HCT116 (cell line): ENCODE data around the gene FOXC2. TPM values are rescaled to one million over a fixed set of nuclear protein-coding genes. Genes with fewer than 3 reads are reported as not detected.

Source experiments
- ATAC-seq: fragments of 200-7000 bp; cut with Tn5 transposase; 2 replicates; pipeline ENCODE4 v1.9.1; 2020; ENCODE audit warnings: mild to moderate bottlenecking, moderate library complexity
- BruUV-seq: library from RNA; stranded (reverse); fragments of 400-500 nt; replicated peaks from 2 replicates; lab custom pipeline; 2021; lab: Mats Ljungman, UMichigan
- CTCF ChIA-PET: fragments of 300-600 bp; sonication (Branson Sonifier 250); formaldehyde crosslinking; loops from one replicate; lab custom pipeline; 2021; ENCODE audit warnings: antibody characterized with exemption; lab: Charles Lee
- POLR2A ChIA-PET: fragments of 300-600, 350-600 bp; sonication (Branson Sonifier 250); formaldehyde crosslinking; loops from one replicate; lab custom pipeline; 2021; ENCODE audit warnings: antibody characterized with exemption; lab: Charles Lee
- RAD21 ChIA-PET, 2 experiments: fragments of 300-600 bp; sonication (Branson Sonifier 250); formaldehyde crosslinking; loops; one replicate each; lab custom pipeline; 2023; ENCODE audit warnings: low total read pairs in 2 of 2; ENCODE audit not compliant: uncharacterized antibody in 2 of 2, unreplicated experiment in 2 of 2, low non-redundant PET in 1 of 2; lab: Charles Lee
- DNase-seq: peaks from one replicate; pipeline ENCODE4 v3.0.0-alpha.2; 2010; ENCODE audit warnings: low read depth, low spot score
- H2AFZ ChIP-seq: fragments of 200-600 bp; shearing (Covaris generic), sonication (generic); 2 replicates; pipeline ENCODE4 v1.6.1; 2017; ENCODE audit warnings: low read depth, mixed run types, mixed read lengths, antibody characterized with exemption, low read length; ENCODE audit not compliant: poor library complexity, severe bottlenecking
- H3K27ac ChIP-seq: 2 replicates; pipeline ENCODE4 v1.5.1; 2012; ENCODE audit warnings: low read depth, low read length
- H3K27me3 ChIP-seq: fragments of 200-600 bp; sonication (generic); 2 replicates; pipeline ENCODE4 v1.6.1; 2016; ENCODE audit warnings: mixed run types, low read length, mixed read lengths; ENCODE audit not compliant: insufficient read depth
- H3K36me3 ChIP-seq, 2 experiments: fragments of 200-500 bp in 1 of 2; fragments of 200-600 bp in 1 of 2; sonication (Bioruptor generic) in 1 of 2; sonication (generic) in 1 of 2; 2 replicates each; pipeline versions ENCODE4 v1.5.1 to v1.6.1; 2014 to 2016; ENCODE audit warnings: low read length in 2 of 2, inconsistent platforms in 1 of 2, mixed read lengths in 1 of 2, mixed run types in 1 of 2; ENCODE audit not compliant: insufficient read depth in 2 of 2, control insufficient read depth in 1 of 2
- H3K4me1 ChIP-seq, 2 experiments: fragments of 200-600 bp in 1 of 2; sonication (generic) in 1 of 2; 2 replicates each; pipeline versions ENCODE4 v1.5.1 to v1.6.1; 2012 to 2017; ENCODE audit warnings: low read length in 2 of 2, inconsistent platforms in 1 of 2, mild to moderate bottlenecking in 1 of 2, mixed read lengths in 1 of 2, mixed run types in 1 of 2, moderate library complexity in 1 of 2; ENCODE audit not compliant: insufficient read depth in 2 of 2, control insufficient read depth in 1 of 2
- H3K4me2 ChIP-seq: fragments of 200-600 bp; sonication (generic); 2 replicates; pipeline ENCODE4 v1.6.1; 2017; ENCODE audit warnings: mixed run types, low read length, mixed read lengths
- H3K4me3 ChIP-seq, 2 experiments: fragments of 200-600 bp in 1 of 2; sonication (generic) in 1 of 2; replicated peaks in 1 of 2; 2 replicates each; pipeline ENCODE4 v1.5.1; 2011 to 2016; ENCODE audit warnings: low read length in 2 of 2, control low read depth in 1 of 2, low read depth in 1 of 2, mild to moderate bottlenecking in 1 of 2, mixed read lengths in 1 of 2, mixed run types in 1 of 2
- H3K79me2 ChIP-seq: fragments of 200-600 bp; sonication (generic); 2 replicates; pipeline ENCODE4 v1.6.1; 2017; ENCODE audit warnings: mild to moderate bottlenecking, mixed run types, low read length, moderate library complexity, mixed read lengths; ENCODE audit not compliant: insufficient read depth
- H3K9ac ChIP-seq: fragments of 200-600 bp; sonication (generic); 2 replicates; pipeline ENCODE4 v1.6.1; 2016; ENCODE audit warnings: low read length, mixed read lengths
- H3K9me2 ChIP-seq: fragments of 200-600 bp; sonication (generic), shearing (Covaris generic); 2 replicates; pipeline ENCODE4 v1.6.1; 2017; ENCODE audit warnings: mixed run types, mild to moderate bottlenecking, moderate library complexity; ENCODE audit not compliant: insufficient read depth
- H3K9me3 ChIP-seq, 2 experiments: fragments of 200-500 bp in 1 of 2; fragments of 200-600 bp in 1 of 2; sonication (Bioruptor generic) in 1 of 2; sonication (generic) in 1 of 2; 2 replicates each; pipeline ENCODE4 v1.6.1; 2014 to 2017; ENCODE audit warnings: low read length in 2 of 2, mixed read lengths in 2 of 2, inconsistent platforms in 1 of 2, low read depth in 1 of 2, mild to moderate bottlenecking in 1 of 2, mixed run types in 1 of 2, moderate library complexity in 1 of 2; ENCODE audit not compliant: control insufficient read depth in 1 of 2, insufficient read depth in 1 of 2
- H4K20me1 ChIP-seq: fragments of 200-600 bp; sonication (generic), shearing (Covaris generic); 2 replicates; pipeline ENCODE4 v1.6.1; 2017; ENCODE audit warnings: mixed run types, mild to moderate bottlenecking, moderate library complexity; ENCODE audit not compliant: insufficient read depth
- CBX3 ChIP-seq: IDR thresholded peaks from 2 replicates; pipeline ENCODE4 v1.6.1; 2012; ENCODE audit warnings: low read depth
- CEBPB ChIP-seq: IDR thresholded peaks from 2 replicates; pipeline ENCODE4 v1.6.1; 2012; ENCODE audit warnings: low read depth
- EGR1 ChIP-seq: IDR thresholded peaks from 2 replicates; pipeline ENCODE4 v1.6.1; 2012; ENCODE audit warnings: low read depth
- ELF1 ChIP-seq: IDR thresholded peaks from 2 replicates; pipeline ENCODE4 v1.6.1; 2012; ENCODE audit warnings: low read depth, borderline replicate concordance
- EZH2 ChIP-seq: fragments of 200-600 bp; sonication (generic); IDR thresholded peaks from 2 replicates; pipeline ENCODE4 v1.6.1; 2017; ENCODE audit warnings: antibody characterized with exemption, mixed run types
- EZH2phosphoT487 ChIP-seq: fragments of 200-600 bp; IDR thresholded peaks from 2 replicates; pipeline ENCODE4 v1.6.1; 2018; ENCODE audit warnings: antibody characterized with exemption, borderline replicate concordance
- FOSL1 ChIP-seq: IDR thresholded peaks from 2 replicates; pipeline ENCODE4 v1.6.1; 2012; ENCODE audit warnings: low read depth
- JUND ChIP-seq: IDR thresholded peaks from 2 replicates; pipeline ENCODE4 v1.6.1; 2012
- RAD21 ChIP-seq: IDR thresholded peaks from 2 replicates; pipeline ENCODE4 v1.6.1; 2012; ENCODE audit warnings: low read depth, mild to moderate bottlenecking
- SIN3A ChIP-seq: IDR thresholded peaks from 2 replicates; pipeline ENCODE4 v1.6.1; 2012; ENCODE audit warnings: low read depth
- SRF ChIP-seq: IDR thresholded peaks from 2 replicates; pipeline ENCODE4 v1.6.1; 2012; ENCODE audit warnings: low read depth
- TCF7L2 ChIP-seq: IDR thresholded peaks from 2 replicates; pipeline ENCODE4 v1.7.0; 2011; ENCODE audit warnings: borderline replicate concordance, inconsistent platforms; ENCODE audit not compliant: insufficient read depth, insufficient read length; ENCODE audit errors: extremely low read depth
- YY1 ChIP-seq: IDR thresholded peaks from 2 replicates; pipeline ENCODE4 v1.6.1; 2011; ENCODE audit warnings: low read length, low read depth, moderate library complexity, mild to moderate bottlenecking; ENCODE audit not compliant: insufficient replicate concordance; ENCODE audit errors: extremely low read depth
- ZFX ChIP-seq: fragments of 450-650 bp; IDR thresholded peaks from 2 replicates; pipeline ENCODE4 v1.6.1; 2017
- ZNF274 ChIP-seq: fragments of 200-500 bp; sonication (Bioruptor generic); IDR thresholded peaks from 2 replicates; pipeline ENCODE4 v1.6.1; 2014; ENCODE audit warnings: mild to moderate bottlenecking, low read depth, low read length, inconsistent platforms
- intact Hi-C: fragments of 100-400 bp; cut with micrococcal nuclease; formaldehyde crosslinking; loops from 2 replicates; pipeline ENCODE4 v1.10.0; 2022
- total RNA-seq: library from RNA; stranded (reverse); gene quantifications from one replicate; pipeline ENCODE4 v1.2.1, GENCODE V29; 2021; ENCODE audit not compliant: unreplicated experiment
- TF ChIP-seq, protein P1 (sequence below): IDR thresholded peaks from 2 replicates; pipeline ENCODE4 v1.6.1; 2012
- TF ChIP-seq, protein P2 (sequence below): IDR thresholded peaks from 2 replicates; pipeline ENCODE4 v1.6.1; 2012; ENCODE audit warnings: low read depth

The FOXC2 gene
- total RNA-seq, 1 experiment from 2014 or later: 0.22 TPM

- Histone ChIP-seq H3K9me3 (no peaks in the 10 kb centered on the region), H3K4me1 (peaks cover 13 to 22% of the 10 kb centered on the region in 2 experiments), H3K27ac (no peak overlapping the region), H4K20me1 (no peaks in the 10 kb centered on the region), H3K4me3 (no peak overlapping the region), H3K79me2 (peaks cover 1% of the 10 kb centered on the region), H3K9me2 (no peaks in the 10 kb centered on the region), H3K36me3 (no peaks in the 10 kb centered on the region), H3K27me3 (peaks cover 4% of the 10 kb centered on the region; the same call in 1 of the 2 replicates), H3K9ac (no peak overlapping the region), H3K4me2 (no peak overlapping the region), H2AFZ (no peak overlapping the region)
- TF ChIP-seq FOSL1 (no peak), EGR1 (no peak), ZNF274 (no peak), JUND (no peak), SRF (no peak), CBX3 (no peak), YY1 (no peak), EZH2 (no peak), EZH2phosphoT487 (no peak), CEBPB (no peak), RAD21 (no peak), SIN3A (no peak), ZFX (no peak), ELF1 (no peak), TCF7L2 (no peak)
- TF ChIP-seq, protein P1, sequence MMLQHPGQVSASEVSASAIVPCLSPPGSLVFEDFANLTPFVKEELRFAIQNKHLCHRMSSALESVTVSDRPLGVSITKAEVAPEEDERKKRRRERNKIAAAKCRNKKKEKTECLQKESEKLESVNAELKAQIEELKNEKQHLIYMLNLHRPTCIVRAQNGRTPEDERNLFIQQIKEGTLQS: no peak
- TF ChIP-seq, protein P2, sequence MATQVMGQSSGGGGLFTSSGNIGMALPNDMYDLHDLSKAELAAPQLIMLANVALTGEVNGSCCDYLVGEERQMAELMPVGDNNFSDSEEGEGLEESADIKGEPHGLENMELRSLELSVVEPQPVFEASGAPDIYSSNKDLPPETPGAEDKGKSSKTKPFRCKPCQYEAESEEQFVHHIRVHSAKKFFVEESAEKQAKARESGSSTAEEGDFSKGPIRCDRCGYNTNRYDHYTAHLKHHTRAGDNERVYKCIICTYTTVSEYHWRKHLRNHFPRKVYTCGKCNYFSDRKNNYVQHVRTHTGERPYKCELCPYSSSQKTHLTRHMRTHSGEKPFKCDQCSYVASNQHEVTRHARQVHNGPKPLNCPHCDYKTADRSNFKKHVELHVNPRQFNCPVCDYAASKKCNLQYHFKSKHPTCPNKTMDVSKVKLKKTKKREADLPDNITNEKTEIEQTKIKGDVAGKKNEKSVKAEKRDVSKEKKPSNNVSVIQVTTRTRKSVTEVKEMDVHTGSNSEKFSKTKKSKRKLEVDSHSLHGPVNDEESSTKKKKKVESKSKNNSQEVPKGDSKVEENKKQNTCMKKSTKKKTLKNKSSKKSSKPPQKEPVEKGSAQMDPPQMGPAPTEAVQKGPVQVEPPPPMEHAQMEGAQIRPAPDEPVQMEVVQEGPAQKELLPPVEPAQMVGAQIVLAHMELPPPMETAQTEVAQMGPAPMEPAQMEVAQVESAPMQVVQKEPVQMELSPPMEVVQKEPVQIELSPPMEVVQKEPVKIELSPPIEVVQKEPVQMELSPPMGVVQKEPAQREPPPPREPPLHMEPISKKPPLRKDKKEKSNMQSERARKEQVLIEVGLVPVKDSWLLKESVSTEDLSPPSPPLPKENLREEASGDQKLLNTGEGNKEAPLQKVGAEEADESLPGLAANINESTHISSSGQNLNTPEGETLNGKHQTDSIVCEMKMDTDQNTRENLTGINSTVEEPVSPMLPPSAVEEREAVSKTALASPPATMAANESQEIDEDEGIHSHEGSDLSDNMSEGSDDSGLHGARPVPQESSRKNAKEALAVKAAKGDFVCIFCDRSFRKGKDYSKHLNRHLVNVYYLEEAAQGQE: no peak
- BruUV-seq: no TSS peak
- ATAC-seq: no peak
- RAD21 ChIA-PET: no interaction called here
- CTCF ChIA-PET: no interaction called here
- POLR2A ChIA-PET: no interaction called here
- DNase-seq: no peak
- intact Hi-C loops: loop anchor here (5.0 kb wide), 4 partner anchors 202 to 1077 kb away; no protein-coding TSS in a partner anchor
These were observed 6.8 kb upstream of the FOXC2 start for GRCh38 chr16:86559802-86560305.
